Measurements from ENCODE around the gene SLC16A7. TPM values are rescaled to one million over a fixed set of nuclear protein-coding genes. Genes with fewer than 3 reads are reported as not detected.

SLC16A7 gene
- total RNA-seq, 1 donor from 2014 or later = 2.4 TPM

DNA sequence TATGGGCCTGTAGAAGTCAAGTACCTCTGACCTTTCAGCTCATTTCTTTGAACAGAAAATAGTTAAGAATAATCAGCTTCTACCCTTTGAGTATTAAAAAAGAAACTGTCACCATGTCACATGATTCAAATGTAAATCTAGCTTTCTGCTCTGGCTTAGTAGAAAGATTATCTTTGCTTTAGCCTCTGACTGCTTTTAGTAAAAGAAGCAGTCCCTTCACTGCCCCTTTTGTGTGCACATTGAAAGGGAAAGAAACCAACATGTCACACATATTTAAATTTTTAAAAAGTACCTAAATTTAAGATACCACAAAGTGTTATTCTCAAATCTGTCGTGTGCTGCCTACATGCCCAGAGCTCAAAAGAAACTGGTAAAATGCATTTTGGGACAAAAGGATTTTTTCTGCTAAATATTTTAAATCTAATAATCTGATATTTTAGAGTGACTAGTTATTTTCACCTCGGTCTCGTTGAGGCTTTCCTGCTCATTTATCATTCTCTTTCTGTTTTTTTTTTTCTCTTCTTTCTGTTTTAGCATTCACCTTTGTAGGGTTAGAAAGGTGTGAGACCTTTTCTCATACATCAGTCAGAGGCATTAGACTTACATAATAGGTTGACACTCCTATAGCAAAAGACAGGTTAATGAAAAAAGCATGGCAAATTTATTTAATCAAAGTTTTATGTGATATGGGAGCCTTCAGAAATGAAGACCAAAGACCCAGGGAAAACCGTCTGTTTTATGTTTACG lies 41.3 kb downstream of the SLC16A7 start:
- H3K4me3 ChIP-seq (ENCODE audit: low read depth, low read length) = no peak overlapping the region
- TF ChIP-seq, protein P1, sequence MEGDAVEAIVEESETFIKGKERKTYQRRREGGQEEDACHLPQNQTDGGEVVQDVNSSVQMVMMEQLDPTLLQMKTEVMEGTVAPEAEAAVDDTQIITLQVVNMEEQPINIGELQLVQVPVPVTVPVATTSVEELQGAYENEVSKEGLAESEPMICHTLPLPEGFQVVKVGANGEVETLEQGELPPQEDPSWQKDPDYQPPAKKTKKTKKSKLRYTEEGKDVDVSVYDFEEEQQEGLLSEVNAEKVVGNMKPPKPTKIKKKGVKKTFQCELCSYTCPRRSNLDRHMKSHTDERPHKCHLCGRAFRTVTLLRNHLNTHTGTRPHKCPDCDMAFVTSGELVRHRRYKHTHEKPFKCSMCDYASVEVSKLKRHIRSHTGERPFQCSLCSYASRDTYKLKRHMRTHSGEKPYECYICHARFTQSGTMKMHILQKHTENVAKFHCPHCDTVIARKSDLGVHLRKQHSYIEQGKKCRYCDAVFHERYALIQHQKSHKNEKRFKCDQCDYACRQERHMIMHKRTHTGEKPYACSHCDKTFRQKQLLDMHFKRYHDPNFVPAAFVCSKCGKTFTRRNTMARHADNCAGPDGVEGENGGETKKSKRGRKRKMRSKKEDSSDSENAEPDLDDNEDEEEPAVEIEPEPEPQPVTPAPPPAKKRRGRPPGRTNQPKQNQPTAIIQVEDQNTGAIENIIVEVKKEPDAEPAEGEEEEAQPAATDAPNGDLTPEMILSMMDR (conservative IDR thresholded peaks at IDR 0.05; ENCODE audit: low read depth, low read length) = no peak
- no peak for DNase-seq (ENCODE audit: low read depth)

DNA sequence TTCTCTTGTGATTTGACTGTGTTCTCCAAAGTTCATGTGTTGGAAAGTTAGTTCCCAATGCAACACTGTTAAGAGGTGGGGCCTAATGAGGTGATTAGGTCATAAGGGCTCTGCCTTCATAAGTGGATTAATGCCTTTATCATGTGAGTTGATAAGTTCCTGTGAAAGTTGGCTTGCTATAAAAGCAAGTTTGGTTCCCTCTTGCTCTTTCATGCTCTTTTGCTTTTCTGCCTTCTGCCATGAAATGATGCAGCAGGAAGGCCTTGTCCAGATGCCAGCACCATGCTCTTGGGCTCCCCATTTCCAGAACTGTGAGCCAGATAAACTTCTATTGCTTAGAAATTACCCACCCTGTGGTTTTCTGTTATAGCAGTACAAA lies 41.9 kb downstream of the SLC16A7 start:
- no peak overlapping the region for H3K4me3 ChIP-seq (ENCODE audit: low read depth, low read length)
- TF ChIP-seq, protein P1 (conservative IDR thresholded peaks at IDR 0.05; ENCODE audit: low read depth, low read length) = no peak
- DNase-seq (ENCODE audit: low read depth) = no peak

DNA sequence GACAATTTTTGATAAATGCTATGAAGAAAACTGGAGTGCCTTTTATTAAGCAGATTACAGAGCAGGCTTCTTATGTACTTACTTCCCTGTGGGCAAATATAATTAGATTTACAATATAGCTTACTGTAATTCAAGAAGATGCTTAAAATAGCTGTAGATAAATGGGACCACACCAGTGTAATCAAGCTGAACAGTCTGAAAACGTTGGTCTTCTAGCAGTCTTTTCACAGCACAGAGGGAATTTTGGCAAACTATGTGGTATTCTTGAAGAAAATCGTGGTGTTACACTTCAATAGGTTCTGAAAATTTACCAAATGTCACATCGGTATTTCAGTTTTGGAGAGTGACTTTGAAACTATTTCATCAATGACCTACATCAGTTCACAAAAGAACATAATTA lies 47.7 kb downstream of the SLC16A7 start:
- H3K4me3 ChIP-seq (ENCODE audit: low read depth, low read length) = no peak overlapping the region
- DNase-seq (ENCODE audit: low read depth) = no peak
- TF ChIP-seq, protein P1 (conservative IDR thresholded peaks at IDR 0.05; ENCODE audit: low read depth, low read length) = no peak

DNA sequence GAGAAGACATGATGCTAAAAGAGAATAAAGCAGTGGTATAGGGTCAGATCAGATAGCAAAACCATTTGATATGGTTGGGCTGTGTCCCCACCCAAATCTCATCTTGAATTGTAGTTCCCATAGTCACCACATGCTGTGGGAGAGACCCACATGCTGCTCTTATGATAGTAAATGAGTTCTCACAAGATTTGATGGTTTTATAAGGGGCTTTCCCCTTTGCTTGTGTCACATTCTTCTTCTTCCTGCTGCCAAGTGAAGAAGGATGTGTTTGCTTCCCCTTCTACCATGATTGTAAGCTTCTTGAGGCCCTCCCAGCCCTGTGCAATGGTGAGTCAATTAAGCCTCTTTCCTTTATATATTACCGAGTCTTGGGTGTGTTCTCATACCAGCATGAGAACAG lies 49.4 kb downstream of the SLC16A7 start:
- no peak for DNase-seq (ENCODE audit: low read depth)
- no peak overlapping the region for H3K4me3 ChIP-seq (ENCODE audit: low read depth, low read length)
- TF ChIP-seq, protein P1 (conservative IDR thresholded peaks at IDR 0.05; ENCODE audit: low read depth, low read length) = no peak

DNA sequence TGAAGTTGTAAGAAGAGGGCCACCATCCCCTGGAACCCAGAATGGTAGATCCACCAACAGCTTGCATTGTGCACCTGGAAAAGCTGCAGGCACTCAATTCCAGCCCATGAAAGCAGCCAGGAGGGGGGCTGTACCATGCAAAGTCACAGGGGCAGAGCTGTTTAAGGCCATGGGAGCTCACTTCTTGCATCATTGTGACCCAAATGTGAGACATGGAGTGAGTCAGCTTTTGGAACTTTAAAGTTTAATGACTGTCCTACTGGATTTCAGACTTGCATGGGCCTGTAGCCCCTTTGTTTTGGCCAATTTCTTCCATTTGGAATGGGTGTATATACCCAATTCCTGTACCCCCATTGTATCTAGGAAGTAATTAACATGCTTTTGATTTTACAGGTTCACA lies 50.8 kb downstream of the SLC16A7 start:
- TF ChIP-seq, protein P1 (conservative IDR thresholded peaks at IDR 0.05; ENCODE audit: low read depth, low read length) = no peak
- DNase-seq (ENCODE audit: low read depth) = no peak
- H3K4me3 ChIP-seq (ENCODE audit: low read depth, low read length) = no peak overlapping the region

DNA sequence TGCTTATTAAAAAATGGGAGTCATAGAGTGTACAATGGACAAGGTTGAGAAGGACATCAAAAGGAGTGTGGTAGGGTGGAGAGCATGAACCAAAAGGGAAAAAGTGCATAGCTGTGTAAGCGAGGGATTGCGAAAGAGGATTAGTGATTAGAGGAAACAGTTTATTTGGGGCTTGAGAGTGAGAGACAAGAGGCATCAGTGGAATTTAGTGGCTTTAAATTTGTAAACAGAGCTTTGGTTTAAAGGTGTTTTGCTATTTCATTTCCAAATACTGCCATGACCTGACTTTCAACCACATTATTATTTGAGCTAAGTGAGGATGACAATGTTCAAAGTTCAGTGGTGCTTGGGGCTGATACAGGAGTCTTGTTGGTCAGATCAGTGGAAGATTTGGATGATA lies 53.4 kb downstream of the SLC16A7 start:
- DNase-seq (ENCODE audit: low read depth) = no peak
- no peak overlapping the region for H3K4me3 ChIP-seq (ENCODE audit: low read depth, low read length)
- TF ChIP-seq, protein P1 (conservative IDR thresholded peaks at IDR 0.05; ENCODE audit: low read depth, low read length) = no peak

DNA sequence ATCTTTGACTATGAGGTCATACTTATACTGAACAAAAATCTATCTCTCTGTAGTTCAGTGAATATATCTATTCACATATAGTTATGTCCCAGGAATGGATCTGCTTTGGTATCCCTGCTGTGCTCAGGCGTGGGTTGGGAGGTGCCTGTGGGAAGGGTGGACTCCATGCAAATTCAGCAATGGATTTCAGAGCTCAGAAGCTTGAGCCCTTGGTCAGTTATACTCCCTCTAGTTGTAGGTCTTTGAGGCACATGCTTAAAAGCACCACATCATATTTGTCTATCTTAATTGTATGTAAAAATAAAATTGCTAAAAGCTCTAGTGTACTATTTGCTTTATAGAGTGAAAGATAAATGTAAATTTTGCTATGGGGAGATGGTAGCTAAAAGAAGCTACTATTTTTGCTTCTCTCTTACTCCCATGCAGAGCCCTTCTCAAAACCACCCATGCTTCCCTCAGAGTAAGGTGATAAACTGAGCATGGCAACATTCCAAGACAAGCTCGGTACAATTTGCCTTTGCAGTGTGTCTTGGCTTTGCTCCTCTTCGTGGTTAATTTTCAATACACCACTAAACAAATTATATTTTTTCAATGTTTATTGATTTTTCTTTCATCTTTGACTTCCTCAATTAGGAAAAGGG lies 54.9 kb downstream of the SLC16A7 start:
- H3K4me3 ChIP-seq (ENCODE audit: low read depth, low read length) = no peak overlapping the region
- DNase-seq (ENCODE audit: low read depth) = peak; percentile 35
- TF ChIP-seq, protein P1 (conservative IDR thresholded peaks at IDR 0.05; ENCODE audit: low read depth, low read length) = peak; percentile 44

Measured in epithelial cell of proximal tubule (primary cell).